Measurements from ENCODE around the gene MPL.
"Not testable (repeated sequence)": the region's sequence is repeated elsewhere in the genome, so short reads cannot be mapped to it uniquely, and the experiment has no call there.

Gene MPL

GRCh38 chr1:43357251-43357650 is 19.6 kb downstream of the MPL start:
- no peak for DNase-seq (ENCODE audit: low read depth)

GRCh38 chr1:43358121-43358745 is 20.6 kb downstream of the MPL start:
- no peak for DNase-seq (ENCODE audit: low read depth)

GRCh38 chr1:43358746-43359693 is 21.4 kb downstream of the MPL start, which contains the start of gene CDC20:
Gene CDC20, plus strand, starts transcription at chr1:43358981. Its CDS starts 235 bp downstream, at chr1:43359216.
- peak; percentile 96 for DNase-seq (ENCODE audit: low read depth)

- DNase-seq (ENCODE audit: low read depth), result no peak
These were observed 22.1 kb downstream of the MPL start for GRCh38 chr1:43359696-43360095.

GRCh38 chr1:43360616-43361015 is 23.0 kb downstream of the MPL start:
- DNase-seq (ENCODE audit: low read depth), result no peak

GRCh38 chr1:43363283-43363934 is 25.8 kb downstream of the MPL start:
- no peak for DNase-seq (ENCODE audit: low read depth)

GRCh38 chr1:43363935-43364525 is 26.4 kb downstream of the MPL start:
- DNase-seq (ENCODE audit: low read depth), result no peak

- no peak for DNase-seq (ENCODE audit: low read depth)
These were observed 28.1 kb downstream of the MPL start for GRCh38 chr1:43365678-43366077.

GRCh38 chr1:43366179-43366578 is 28.6 kb downstream of the MPL start:
- DNase-seq (ENCODE audit: low read depth), result no peak

GRCh38 chr1:43366601-43367025 is 29.0 kb downstream of the MPL start:
- DNase-seq (ENCODE audit: low read depth), result no peak

GRCh38 chr1:43367026-43367903 is 29.6 kb downstream of the MPL start:
- peak; percentile 18 for DNase-seq (ENCODE audit: low read depth)

- DNase-seq (ENCODE audit: low read depth), result peak; percentile 69
These were observed 30.5 kb downstream of the MPL start, which contains the start of gene ELOVL1 for GRCh38 chr1:43367904-43368645. Gene ELOVL1, minus strand, starts transcription at chr1:43368011. Its CDS starts 2,402 bp downstream, at chr1:43365609.

- no peak for DNase-seq (ENCODE audit: low read depth)
These were observed 31.0 kb downstream of the MPL start for GRCh38 chr1:43368646-43369020.

- DNase-seq (ENCODE audit: low read depth), result not testable (repeated sequence)
These were observed 32.2 kb downstream of the MPL start for GRCh38 chr1:43369779-43370178.

GRCh38 chr1:43370564-43370963 is 32.9 kb downstream of the MPL start:
- no peak for DNase-seq (ENCODE audit: low read depth)

- no peak for DNase-seq (ENCODE audit: low read depth)
These were observed 34.6 kb downstream of the MPL start for GRCh38 chr1:43372172-43372571.

- DNase-seq (ENCODE audit: low read depth), result no peak
These were observed 35.7 kb downstream of the MPL start for GRCh38 chr1:43373066-43373940.

- no peak for DNase-seq (ENCODE audit: low read depth)
These were observed 39.2 kb downstream of the MPL start for GRCh38 chr1:43376723-43377235.

GRCh38 chr1:43377831-43378230 is 40.2 kb downstream of the MPL start:
- no peak for DNase-seq (ENCODE audit: low read depth)
